ENCODE measurements around the gene PIGO. TPM values are rescaled to one million over a fixed set of nuclear protein-coding genes. Genes with fewer than 3 reads are reported as not detected.

The PIGO gene
- polyA plus RNA-seq (ENCODE audit: insufficient read length in 3 of 3): 10 to 100 TPM; 30.2 to 34.3 (median 30.4) TPM

DNA sequence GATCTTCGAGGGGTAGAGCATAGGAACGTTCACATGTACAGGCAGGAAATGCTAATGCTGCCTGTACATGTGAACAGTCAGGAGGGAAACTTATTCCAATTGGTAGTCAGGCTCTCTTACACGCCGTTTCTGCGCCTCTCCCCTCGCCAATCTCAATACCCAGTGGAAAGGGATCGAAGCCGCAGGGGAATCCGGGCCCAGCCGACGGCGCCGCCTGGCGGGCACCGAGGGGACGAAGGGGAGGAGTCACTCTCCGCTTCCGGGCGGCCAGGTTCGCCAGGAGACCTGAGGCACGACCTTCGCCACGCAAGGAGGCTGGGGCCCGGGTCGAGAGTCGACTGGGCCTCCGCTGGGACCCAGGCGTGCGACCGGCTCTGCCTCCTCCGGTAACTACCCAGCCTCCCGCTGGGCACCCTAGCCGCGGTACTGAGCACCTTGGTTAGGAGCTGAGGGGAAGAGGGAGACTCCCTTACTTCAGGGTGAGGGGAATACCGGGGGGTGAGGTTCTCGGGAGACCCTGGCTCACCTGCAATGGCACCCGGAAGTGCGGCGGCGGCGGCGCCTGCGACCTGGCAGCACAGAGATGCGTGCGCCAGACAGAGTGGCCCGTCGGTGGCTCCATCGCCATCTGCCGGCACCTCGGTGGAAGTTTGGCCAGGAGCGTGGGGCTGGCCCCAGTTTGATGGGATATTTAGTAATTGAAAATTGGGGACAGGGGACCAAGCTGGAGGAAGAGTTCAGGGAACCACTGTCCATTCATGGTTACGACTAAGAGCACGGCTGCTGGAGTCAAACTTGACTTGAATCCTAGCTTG lies at the start of gene PIGO:
Gene PIGO (minus strand): TSS at position 557 of the 815 bp plus-strand sequence. CDS start 1,026 bp downstream, outside the sequence.
- peak in 1 of 3 donors; percentile 76 for DNase-seq (ENCODE audit: low read depth in 3 of 3, low spot score in 2 of 3)

GRCh38 chr9:35142037-35142436 lies 45.6 kb upstream of the PIGO start:
- DNase-seq (ENCODE audit: low read depth in 3 of 3, low spot score in 2 of 3): no peak

- no peak for DNase-seq (ENCODE audit: low read depth in 3 of 3, low spot score in 2 of 3)
Measured at GRCh38 chr9:35140093-35140492, 43.7 kb upstream of the PIGO start.

GRCh38 chr9:35136866-35137265 lies 40.5 kb upstream of the PIGO start:
- no peak for DNase-seq (ENCODE audit: low read depth in 3 of 3, low spot score in 2 of 3)

DNA sequence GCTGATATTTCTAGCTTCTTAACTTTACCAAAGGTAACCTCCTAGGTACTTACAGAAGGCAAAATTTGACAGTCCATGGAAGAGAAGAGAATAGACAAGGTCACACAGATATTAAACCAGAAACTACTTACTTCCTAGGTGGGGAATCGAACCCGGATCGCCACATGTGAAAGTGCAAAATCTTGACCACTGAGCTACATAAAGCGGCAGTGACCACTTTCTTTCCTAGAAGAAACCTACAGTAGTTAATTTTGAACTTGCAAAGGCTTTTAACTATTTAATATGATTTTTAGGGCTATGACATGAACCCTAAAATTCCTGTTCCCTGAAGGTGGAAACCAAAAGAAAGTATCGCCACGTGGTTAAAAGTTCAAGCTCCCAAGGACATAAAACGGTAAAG lies 39.6 kb upstream of the PIGO start:
- DNase-seq (ENCODE audit: low read depth in 3 of 3, low spot score in 2 of 3): no peak

DNA sequence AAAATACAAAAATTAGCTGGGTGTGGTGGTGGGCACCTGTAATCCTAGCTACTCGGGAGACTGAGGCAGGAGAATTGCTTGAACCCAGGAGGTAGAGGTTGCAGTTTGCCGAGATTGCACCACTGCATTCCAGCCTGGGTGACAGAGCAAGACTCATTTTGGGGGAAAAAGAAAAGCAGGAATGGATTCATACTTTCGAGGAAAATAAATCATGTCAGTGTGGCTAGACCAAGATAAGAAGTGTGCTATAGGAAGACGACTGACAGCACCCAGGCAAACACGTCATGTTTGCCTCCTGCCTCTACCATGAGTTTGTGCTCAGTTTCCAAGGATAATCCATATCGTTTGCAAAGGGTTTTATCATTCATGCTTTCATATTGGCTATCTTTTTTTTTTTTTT lies 38.5 kb upstream of the PIGO start:
- no peak for DNase-seq (ENCODE audit: low read depth in 3 of 3, low spot score in 2 of 3)

DNA sequence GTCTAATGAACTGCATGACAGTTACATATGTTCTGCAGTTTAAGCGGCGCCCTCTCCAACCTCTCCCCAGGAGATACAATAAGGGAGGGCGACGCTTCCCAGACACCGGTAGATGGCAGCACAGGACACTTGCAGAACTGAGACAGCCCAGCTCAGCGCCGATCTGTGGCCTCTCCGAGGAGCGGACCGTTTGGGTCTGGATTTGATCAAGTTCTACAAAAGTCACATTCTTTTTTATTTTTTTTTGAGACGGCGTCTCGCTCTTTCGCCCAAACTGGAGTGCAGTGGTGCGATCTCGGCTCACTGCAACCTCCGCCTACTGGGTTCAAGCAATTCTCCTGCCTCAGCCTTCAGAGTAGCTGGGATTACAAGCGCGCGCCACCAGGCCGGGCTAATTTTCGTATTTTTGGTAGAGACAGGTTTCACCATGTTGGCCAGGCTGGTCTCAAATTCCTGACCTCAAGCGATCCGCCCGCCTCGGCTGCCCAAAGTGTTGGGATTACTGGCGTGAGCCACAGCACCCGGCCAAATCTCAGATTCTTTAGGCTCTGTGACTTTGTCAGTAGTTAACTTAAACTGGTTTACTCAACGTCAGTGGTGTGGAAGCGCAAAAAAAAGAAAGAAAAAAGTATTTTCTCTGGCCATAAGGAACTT lies 20.6 kb upstream of the PIGO start:
- peak; percentile 85 to 90 (median 89) for DNase-seq (ENCODE audit: low read depth in 3 of 3, low spot score in 2 of 3)

- DNase-seq (ENCODE audit: low read depth in 3 of 3, low spot score in 2 of 3): no peak
Measured at GRCh38 chr9:35116539-35116897, 20.1 kb upstream of the PIGO start.

GRCh38 chr9:35115680-35116538 lies 19.5 kb upstream of the PIGO start, which contains the start of gene ATOSB:
TSS of gene ATOSB (minus strand) at chr9:35115862. CDS start at chr9:35108274, 7,588 bp downstream.
- peak; percentile 93 to 96 (median 93) for DNase-seq (ENCODE audit: low read depth in 3 of 3, low spot score in 2 of 3)

GRCh38 chr9:35114840-35115628 lies 18.6 kb upstream of the PIGO start:
- DNase-seq (ENCODE audit: low read depth in 3 of 3, low spot score in 2 of 3): no peak

- DNase-seq (ENCODE audit: low read depth in 3 of 3, low spot score in 2 of 3): peak in 1 of 3 donors; percentile 48
Measured at GRCh38 chr9:35114113-35114839, 17.9 kb upstream of the PIGO start.

GRCh38 chr9:35112257-35113020 lies 16.0 kb upstream of the PIGO start:
- no peak for DNase-seq (ENCODE audit: low read depth in 3 of 3, low spot score in 2 of 3)

- DNase-seq (ENCODE audit: low read depth in 3 of 3, low spot score in 2 of 3): peak; percentile 88 to 93 (median 92)
Measured at GRCh38 chr9:35111001-35111933, 14.9 kb upstream of the PIGO start.

GRCh38 chr9:35110327-35110761 lies 14.0 kb upstream of the PIGO start:
- no peak for DNase-seq (ENCODE audit: low read depth in 3 of 3, low spot score in 2 of 3)

- DNase-seq (ENCODE audit: low read depth in 3 of 3, low spot score in 2 of 3): no peak
Measured at GRCh38 chr9:35108946-35109575, 12.7 kb upstream of the PIGO start.

- no peak for DNase-seq (ENCODE audit: low read depth in 3 of 3, low spot score in 2 of 3)
Measured at GRCh38 chr9:35108461-35108860, 12.1 kb upstream of the PIGO start.

Data from right renal cortex interstitium (tissue), 3 donors.